MM.1S (cell line): ENCODE data around the gene FOXO1.

ENCODE experiments used
- DNase-seq: peaks from one replicate; pipeline ENCODE4 v3.0.0-alpha.2; 2015
- H2AFZ ChIP-seq: fragments of 300-600 bp; sonication (generic); 2 replicates; pipeline ENCODE4 v1.6.0; 2016; ENCODE audit warnings: antibody characterized with exemption, low read length
- H3F3A ChIP-seq: fragments of 300-600 bp; sonication (generic); 2 replicates; pipeline ENCODE4 v1.6.1; 2016; ENCODE audit warnings: mild to moderate bottlenecking, antibody characterized with exemption, low read length, moderate library complexity, mixed read lengths; ENCODE audit not compliant: insufficient read depth
- H3K27ac ChIP-seq: fragments of 300-600 bp; sonication (generic); 2 replicates; pipeline ENCODE4 v1.5.1; 2016; ENCODE audit warnings: mild to moderate bottlenecking, low read length
- H3K27me3 ChIP-seq: fragments of 300-600 bp; sonication (generic); replicated peaks from 2 replicates; pipeline ENCODE4 v1.6.0; 2016; ENCODE audit warnings: low read length; ENCODE audit not compliant: insufficient read depth
- H3K36me3 ChIP-seq: fragments of 300-600 bp; sonication (generic); replicated peaks from 2 replicates; pipeline ENCODE4 v1.6.1; 2016; ENCODE audit warnings: mild to moderate bottlenecking, low read length, mixed read lengths; ENCODE audit not compliant: insufficient read depth
- H3K4me1 ChIP-seq: fragments of 300-600 bp; sonication (generic); 2 replicates; pipeline ENCODE4 v1.6.1; 2016; ENCODE audit warnings: low read length, mixed read lengths
- H3K4me2 ChIP-seq: fragments of 300-600 bp; sonication (generic); 2 replicates; pipeline ENCODE4 v1.6.0; 2016; ENCODE audit warnings: low read depth, low read length
- H3K4me3 ChIP-seq: fragments of 300-600 bp; sonication (generic); 2 replicates; pipeline ENCODE4 v1.5.1; 2016; ENCODE audit warnings: low read length, mixed read lengths
- H3K79me2 ChIP-seq: fragments of 300-600 bp; sonication (generic); 2 replicates; pipeline ENCODE4 v1.6.1; 2016; ENCODE audit warnings: mixed run types, low read length, mixed read lengths
- H3K9ac ChIP-seq: fragments of 300-600 bp; sonication (generic); 2 replicates; pipeline ENCODE4 v1.6.1; 2016; ENCODE audit warnings: low read length, mixed read lengths
- H3K9me2 ChIP-seq: fragments of 300-600 bp; sonication (generic); replicated peaks from 2 replicates; pipeline ENCODE4 v1.6.1; 2016; ENCODE audit warnings: mild to moderate bottlenecking, low read length, mixed read lengths; ENCODE audit not compliant: insufficient read depth
- H3K9me3 ChIP-seq: fragments of 300-600 bp; sonication (generic); replicated peaks from 2 replicates; pipeline ENCODE4 v1.6.1; 2016; ENCODE audit warnings: mild to moderate bottlenecking, low read length, mixed read lengths; ENCODE audit not compliant: insufficient read depth
- H4K20me1 ChIP-seq: fragments of 300-600 bp; sonication (generic); 2 replicates; pipeline ENCODE4 v1.6.1; 2016; ENCODE audit warnings: mild to moderate bottlenecking, low read length, moderate library complexity, mixed read lengths; ENCODE audit not compliant: insufficient read depth
- CTCF ChIP-seq: fragments of 300-600 bp; sonication (generic); IDR thresholded peaks from 2 replicates; pipeline ENCODE4 v1.5.1; 2016; ENCODE audit warnings: antibody characterized with exemption, low read length, mixed read lengths
- EZH2 ChIP-seq: fragments of 300-600 bp; sonication (generic); optimal IDR thresholded peaks from 2 replicates; pipeline ENCODE3; 2017; ENCODE audit warnings: low read depth, mild to moderate bottlenecking, antibody characterized with exemption, low read length, mixed read lengths
- EZH2phosphoT487 ChIP-seq: fragments of 300-600 bp; sonication (generic); IDR thresholded peaks from 2 replicates; pipeline ENCODE4 v1.6.1; 2018; ENCODE audit warnings: antibody characterized with exemption, low read length

The FOXO1 gene

GRCh38 chr13:40595693-40596092, 70.7 kb downstream of the FOXO1 start:
- H3K79me2 ChIP-seq: peaks cover 52% of the 10 kb centered on the region
- DNase-seq: no peak

GRCh38 chr13:40592035-40592434, 74.4 kb downstream of the FOXO1 start:
- no peaks in the 10 kb centered on the region for H3K27me3 ChIP-seq
- no peak overlapping the region for H3K4me3 ChIP-seq
- H3K9me3 ChIP-seq: no peaks in the 10 kb centered on the region
- H2AFZ ChIP-seq: no peak overlapping the region
- peaks cover 59% of the 10 kb centered on the region for H3K79me2 ChIP-seq
- no peaks in the 10 kb centered on the region for H3K9me2 ChIP-seq
- TF ChIP-seq CTCF: no peak
- no peak for TF ChIP-seq EZH2phosphoT487
- TF ChIP-seq EZH2: no peak
- no peak overlapping the region for H3K9ac ChIP-seq
- DNase-seq: no peak
- no peak overlapping the region for H3K27ac ChIP-seq
- H4K20me1 ChIP-seq: no peaks in the 10 kb centered on the region
- H3K36me3 ChIP-seq: no peaks in the 10 kb centered on the region
- H3K4me1 ChIP-seq: peaks cover 15% of the 10 kb centered on the region
- H3F3A ChIP-seq: peaks cover 13% of the 10 kb centered on the region; the same call in 1 of the 2 replicates
- H3K4me2 ChIP-seq: no peak overlapping the region

More at GRCh38 chr13:40595693-40596092, 70.7 kb downstream of the FOXO1 start:
- H3F3A ChIP-seq: no peaks in the 10 kb centered on the region
- H2AFZ ChIP-seq: no peak overlapping the region
- H3K4me1 ChIP-seq: no peaks in the 10 kb centered on the region
- H3K9me2 ChIP-seq: no peaks in the 10 kb centered on the region
- no peak overlapping the region for H3K4me3 ChIP-seq
- no peak overlapping the region for H3K9ac ChIP-seq
- no peaks in the 10 kb centered on the region for H3K9me3 ChIP-seq
- TF ChIP-seq CTCF: no peak
- no peak for TF ChIP-seq EZH2
- no peak for TF ChIP-seq EZH2phosphoT487
- no peaks in the 10 kb centered on the region for H3K36me3 ChIP-seq
- no peaks in the 10 kb centered on the region for H4K20me1 ChIP-seq
- H3K27ac ChIP-seq: no peak overlapping the region
- H3K4me2 ChIP-seq: no peak overlapping the region
- H3K27me3 ChIP-seq: no peaks in the 10 kb centered on the region

GRCh38 chr13:40591091-40591490, 75.3 kb downstream of the FOXO1 start:
- Histone ChIP-seq H3F3A (peaks cover 13% of the 10 kb centered on the region; the same call in 1 of the 2 replicates), H3K4me2 (peak overlapping the region; percentile 82; the same call in 1 of the 2 replicates), H3K9ac (no peak overlapping the region), H3K36me3 (no peaks in the 10 kb centered on the region), H4K20me1 (no peaks in the 10 kb centered on the region), H3K27ac (no peak overlapping the region), H3K4me1 (peaks cover 15% of the 10 kb centered on the region), H3K9me2 (no peaks in the 10 kb centered on the region), H3K27me3 (no peaks in the 10 kb centered on the region), H3K9me3 (no peaks in the 10 kb centered on the region), H3K79me2 (peaks cover 59% of the 10 kb centered on the region), H2AFZ (no peak overlapping the region), H3K4me3 (no peak overlapping the region)
- TF ChIP-seq EZH2 (no peak), CTCF (no peak), EZH2phosphoT487 (no peak)
- DNase-seq: no peak
